ENCODE results near the gene GIPC2.
"Not testable (repeated sequence)": the region's sequence is repeated elsewhere in the genome, so short reads cannot be mapped to it uniquely, and the experiment has no call there.

The GIPC2 gene, protein sequence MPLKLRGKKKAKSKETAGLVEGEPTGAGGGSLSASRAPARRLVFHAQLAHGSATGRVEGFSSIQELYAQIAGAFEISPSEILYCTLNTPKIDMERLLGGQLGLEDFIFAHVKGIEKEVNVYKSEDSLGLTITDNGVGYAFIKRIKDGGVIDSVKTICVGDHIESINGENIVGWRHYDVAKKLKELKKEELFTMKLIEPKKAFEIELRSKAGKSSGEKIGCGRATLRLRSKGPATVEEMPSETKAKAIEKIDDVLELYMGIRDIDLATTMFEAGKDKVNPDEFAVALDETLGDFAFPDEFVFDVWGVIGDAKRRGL

DNA sequence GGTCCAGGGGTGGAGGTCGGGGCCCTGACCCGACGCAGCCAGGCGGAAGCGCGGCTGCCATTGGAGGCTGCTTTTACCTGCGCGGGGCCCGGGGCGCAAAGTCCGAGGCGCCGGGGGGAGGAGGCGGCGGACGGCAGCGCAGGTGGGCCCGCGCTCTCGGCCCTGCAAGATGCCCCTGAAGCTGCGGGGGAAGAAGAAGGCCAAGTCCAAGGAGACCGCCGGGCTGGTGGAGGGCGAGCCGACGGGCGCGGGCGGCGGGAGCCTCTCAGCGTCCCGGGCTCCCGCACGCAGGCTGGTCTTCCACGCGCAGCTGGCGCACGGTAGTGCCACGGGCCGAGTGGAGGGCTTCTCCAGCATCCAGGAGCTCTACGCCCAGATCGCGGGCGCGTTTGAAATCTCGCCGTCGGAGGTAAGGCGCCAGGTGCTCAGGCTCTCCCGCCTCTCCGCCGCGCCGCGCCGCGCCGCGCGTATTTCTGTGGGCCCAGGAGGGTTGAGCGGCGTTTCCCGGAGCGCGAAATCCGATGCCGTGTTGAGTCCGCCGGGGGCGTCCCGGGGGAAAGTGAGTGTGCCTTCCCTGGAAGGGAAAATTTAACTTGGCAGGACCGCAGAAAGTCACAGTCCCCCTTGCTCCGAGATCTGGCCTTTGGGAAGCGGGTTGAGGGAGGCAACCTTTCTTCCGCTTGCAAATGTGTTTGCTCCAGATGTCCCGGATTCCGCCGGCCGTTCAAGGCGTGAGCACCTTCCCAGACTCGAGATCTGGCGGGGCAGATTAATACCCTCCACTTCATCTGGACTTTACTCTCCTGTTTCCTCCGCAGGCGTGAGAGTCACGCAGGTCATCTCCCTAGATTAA lies at the start of gene GIPC2:
GIPC2 (plus strand) TSS at position 41 of the 853 bp plus-strand sequence; CDS start at position 170, 129 bp downstream.
- in situ Hi-C loops (cut with HindIII; ENCODE audit: low pct_ligation_motif_present, low pct_unique_long_range_greater_than_20kb, low sequenced_read_pairs) = no loop called here
- peak; percentile 33 for DNase-seq

DNA sequence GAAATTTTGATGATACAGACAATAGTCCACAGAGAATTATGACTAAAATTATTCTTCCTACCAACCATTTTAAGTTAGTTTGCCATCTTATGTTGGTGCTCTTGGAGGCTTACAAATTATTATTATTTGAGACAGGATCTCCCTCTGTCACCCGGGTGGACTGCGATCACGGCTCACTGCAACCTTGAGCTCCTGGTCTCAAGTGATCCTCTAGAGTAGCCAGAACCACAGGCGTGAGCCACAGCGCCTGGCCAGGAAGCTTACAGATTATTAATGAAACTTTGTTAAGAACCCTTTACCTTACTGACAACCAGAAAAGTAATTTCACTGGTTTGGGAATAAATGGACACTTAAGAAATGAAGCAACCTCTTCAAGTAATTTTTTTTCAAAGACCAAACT lies 49.0 kb upstream of the GIPC2 start:
- in situ Hi-C loops (cut with HindIII; ENCODE audit: low pct_ligation_motif_present, low pct_unique_long_range_greater_than_20kb, low sequenced_read_pairs) = no loop called here
- no peak for DNase-seq

DNA sequence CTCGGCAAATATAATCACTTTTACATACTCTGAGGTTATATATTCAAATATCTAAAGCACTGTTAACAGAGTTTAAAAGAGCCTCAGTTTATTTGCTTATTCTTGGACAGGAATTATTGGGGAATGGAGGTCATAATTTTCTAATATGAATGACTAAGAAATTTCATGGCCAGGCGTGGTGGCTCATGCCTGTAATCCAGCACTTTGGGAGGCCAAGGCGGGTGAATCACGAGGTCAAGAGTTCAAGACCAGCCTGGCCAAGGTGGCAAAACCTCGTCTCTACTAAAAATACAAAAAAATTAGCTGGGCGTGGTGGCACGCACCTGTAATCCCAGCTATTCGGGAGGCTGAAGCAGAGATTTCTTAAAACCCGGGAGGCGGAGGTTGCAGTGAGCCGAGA lies 45.2 kb upstream of the GIPC2 start:
- in situ Hi-C loops (cut with HindIII; ENCODE audit: low pct_ligation_motif_present, low pct_unique_long_range_greater_than_20kb, low sequenced_read_pairs); DNase-seq: not testable (repeated sequence)

DNA sequence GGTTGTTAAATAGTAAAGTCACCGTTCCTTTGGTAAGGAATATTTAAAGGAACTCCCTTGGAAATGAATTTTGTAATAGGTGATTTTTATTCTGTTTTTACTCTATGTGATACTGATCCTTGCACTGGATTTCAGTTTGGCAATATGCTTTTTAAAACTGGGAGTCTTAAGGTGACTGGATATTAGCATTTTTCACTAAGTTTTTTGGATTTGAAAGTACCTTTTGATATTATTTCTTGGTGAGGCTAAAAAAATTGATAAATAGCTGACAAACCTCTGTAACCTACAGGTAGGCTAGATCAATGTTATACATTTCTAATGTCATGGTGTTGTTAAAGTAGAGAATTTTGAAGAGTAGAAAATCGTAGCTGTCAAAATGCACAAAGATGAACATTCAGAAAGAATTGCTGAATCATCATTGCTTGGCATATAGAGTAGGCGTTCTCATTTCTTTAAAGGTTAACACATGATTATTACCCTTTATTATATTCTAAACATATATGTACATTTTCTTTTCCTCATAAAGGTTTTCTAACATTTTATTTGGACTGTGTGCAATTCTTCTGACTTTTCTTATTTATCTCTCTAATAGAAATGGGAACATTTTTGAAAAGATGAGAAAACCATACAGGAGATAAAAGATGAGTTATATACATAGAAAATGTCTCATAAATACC lies 42.6 kb upstream of the GIPC2 start:
- peak; percentile 15 for DNase-seq
- in situ Hi-C loops (cut with HindIII; ENCODE audit: low pct_ligation_motif_present, low pct_unique_long_range_greater_than_20kb, low sequenced_read_pairs) = no loop called here

DNA sequence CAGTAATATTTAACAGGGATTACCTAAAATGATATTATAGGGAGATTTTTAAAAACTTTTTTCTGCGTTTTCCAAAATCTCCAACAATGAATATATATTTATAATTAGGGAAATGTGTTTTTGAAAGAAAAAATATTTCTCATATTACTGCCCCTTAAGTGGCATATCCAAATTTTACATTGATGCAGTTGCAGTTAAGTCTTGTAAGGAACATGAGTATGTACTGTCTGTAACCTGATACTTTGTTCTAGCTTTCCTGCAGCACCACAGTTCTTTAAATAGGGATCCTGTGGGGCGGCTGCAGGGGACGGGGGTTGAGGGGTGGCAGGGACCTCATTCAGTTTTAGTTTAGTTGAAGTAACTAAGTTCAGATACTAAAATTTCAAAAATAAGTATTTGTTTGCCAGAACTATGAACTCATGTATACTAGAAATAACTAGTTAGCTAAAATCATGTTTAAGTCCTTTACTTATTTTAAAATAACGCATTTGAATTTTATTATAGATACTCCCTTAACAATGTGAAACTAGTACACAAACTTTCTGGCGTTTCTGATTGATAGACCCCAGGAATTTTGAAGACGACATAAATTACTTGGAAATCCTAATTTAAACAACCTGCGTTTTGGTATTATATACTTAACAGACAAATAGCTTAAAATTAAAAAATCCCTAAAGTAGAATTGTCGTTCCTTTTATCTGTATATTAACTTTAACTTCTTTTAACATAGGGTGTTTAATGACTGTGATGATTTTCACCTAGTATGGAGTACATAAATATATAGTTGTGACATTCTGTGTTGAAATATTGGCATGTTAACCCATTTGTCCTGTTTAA lies 41.7 kb upstream of the GIPC2 start:
- in situ Hi-C loops (cut with HindIII; ENCODE audit: low pct_ligation_motif_present, low pct_unique_long_range_greater_than_20kb, low sequenced_read_pairs) = no loop called here
- DNase-seq = peak; percentile 89

DNA sequence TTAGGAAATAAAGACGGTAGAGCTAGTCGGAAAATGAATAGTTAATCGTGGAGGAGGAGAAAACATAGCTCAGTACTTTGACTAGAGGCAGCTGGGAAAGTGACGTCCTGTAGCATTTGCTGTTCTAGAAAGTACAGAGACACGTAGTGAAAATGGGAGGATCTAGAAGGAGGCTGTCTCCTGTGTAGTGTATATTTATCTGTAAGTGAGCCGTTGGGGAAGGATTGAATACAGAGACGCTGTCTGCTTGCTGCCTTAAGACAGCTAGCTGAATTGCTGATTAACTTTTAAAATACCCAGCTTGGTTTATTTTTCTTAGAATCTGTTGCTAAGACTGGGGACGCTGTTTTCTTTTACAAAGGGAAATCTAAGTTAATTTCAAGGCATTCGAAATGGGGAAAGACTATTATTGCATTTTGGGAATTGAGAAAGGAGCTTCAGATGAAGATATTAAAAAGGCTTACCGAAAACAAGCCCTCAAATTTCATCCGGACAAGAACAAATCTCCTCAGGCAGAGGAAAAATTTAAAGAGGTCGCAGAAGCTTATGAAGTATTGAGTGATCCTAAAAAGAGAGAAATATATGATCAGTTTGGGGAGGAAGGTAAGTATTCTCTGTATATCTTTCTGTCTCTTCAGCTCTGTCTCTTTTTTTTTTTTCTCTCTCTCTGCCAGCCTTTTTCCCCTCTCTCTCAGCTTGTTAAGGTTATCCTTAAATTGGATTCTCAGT lies 40.9 kb upstream of the GIPC2 start, which contains the start of gene DNAJB4:
DNAJB4 (plus strand) TSS at position 221 of the 729 bp plus-strand sequence; CDS start at position 393, 172 bp downstream.
- DNase-seq = peak; percentile 96
- in situ Hi-C loops (cut with HindIII; ENCODE audit: low pct_ligation_motif_present, low pct_unique_long_range_greater_than_20kb, low sequenced_read_pairs) = no loop called here

DNA sequence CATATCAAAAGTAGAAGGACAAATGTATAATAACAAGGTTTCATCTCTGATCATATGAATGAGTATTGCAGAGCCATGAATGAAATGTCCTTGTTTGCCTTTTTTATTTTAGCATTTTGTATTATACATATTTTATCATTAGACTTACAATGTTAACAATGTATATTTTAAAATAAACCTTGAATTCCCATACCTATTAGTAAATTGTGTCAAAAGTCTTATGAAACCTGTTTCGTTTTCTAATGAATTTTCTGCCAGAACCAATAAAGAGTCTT lies 40.4 kb upstream of the GIPC2 start:
- in situ Hi-C loops (cut with HindIII; ENCODE audit: low pct_ligation_motif_present, low pct_unique_long_range_greater_than_20kb, low sequenced_read_pairs) = no loop called here

DNA sequence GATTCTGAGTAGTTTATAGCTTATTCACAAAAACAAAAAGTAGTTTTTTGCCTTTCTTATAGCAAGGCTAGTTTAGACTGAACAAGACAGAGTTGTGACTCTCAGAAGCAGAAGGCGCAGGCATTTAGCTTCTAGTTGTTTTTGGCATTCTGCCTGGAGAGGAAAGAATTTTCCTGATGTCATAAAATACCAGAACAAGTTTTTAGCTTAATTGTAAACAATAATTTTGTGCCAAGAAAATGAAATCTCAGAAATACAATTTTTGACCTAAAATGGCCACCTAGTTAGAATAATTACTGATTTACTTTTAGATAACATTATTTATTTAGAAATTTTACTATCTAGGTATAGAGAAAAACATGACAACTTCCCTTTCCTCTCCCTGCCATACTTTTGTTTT lies 40.0 kb upstream of the GIPC2 start:
- peak; percentile 80 for DNase-seq
- in situ Hi-C loops (cut with HindIII; ENCODE audit: low pct_ligation_motif_present, low pct_unique_long_range_greater_than_20kb, low sequenced_read_pairs) = no loop called here

More for the DNA sequence above, 40.4 kb upstream of the GIPC2 start:
- DNase-seq = no peak

DNA sequence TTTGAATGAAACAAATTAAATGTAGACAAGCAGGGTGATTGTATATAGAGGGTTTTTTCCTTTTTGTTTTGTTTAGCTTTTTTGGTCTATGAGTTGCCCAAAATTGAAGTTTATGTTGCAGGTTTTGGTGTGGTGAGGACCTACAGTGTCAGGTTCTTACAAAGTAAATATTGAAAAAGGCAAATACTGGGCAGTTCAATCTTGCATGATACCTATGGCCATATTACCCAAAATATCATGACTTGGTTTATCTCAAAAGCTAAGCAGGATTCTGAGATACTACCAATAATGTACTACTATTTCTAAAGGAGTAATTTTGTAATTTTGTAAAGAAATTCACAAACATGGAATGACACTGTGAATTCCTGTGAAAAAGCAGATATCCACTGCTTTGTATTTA lies 39.2 kb upstream of the GIPC2 start:
- in situ Hi-C loops (cut with HindIII; ENCODE audit: low pct_ligation_motif_present, low pct_unique_long_range_greater_than_20kb, low sequenced_read_pairs) = no loop called here
- no peak for DNase-seq

DNA sequence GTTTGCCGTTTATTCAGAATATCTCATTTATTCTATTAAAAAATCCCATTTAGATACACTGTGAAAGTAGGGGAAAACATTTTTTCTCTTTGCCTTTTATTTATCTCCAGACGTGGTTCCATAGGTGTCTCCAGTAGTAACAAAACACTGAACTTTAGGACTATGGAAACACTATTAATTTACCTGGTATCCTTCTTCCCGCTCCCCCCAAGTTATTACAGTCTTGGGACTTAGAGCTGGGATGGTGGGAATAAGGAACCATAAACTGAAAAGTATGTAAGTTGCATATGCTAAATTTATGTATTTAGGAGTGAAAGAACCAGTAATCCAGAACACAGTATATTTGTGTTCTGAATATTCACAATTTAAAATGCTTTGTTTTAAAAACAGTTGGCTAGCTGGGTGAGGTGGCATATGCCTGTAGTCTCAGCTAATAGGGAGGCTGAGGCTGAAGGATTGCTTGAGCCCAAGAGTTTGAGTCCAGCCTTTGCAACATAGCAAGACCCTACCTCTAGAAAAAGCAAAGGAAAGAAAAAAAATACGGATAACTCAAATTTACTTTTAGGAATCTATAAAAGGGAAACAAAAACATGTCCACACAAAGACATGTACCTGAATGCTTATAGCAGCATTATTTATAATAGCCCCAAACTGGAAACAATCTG lies 38.0 kb upstream of the GIPC2 start:
- DNase-seq = no peak
- in situ Hi-C loops (cut with HindIII; ENCODE audit: low pct_ligation_motif_present, low pct_unique_long_range_greater_than_20kb, low sequenced_read_pairs) = no loop called here

DNA sequence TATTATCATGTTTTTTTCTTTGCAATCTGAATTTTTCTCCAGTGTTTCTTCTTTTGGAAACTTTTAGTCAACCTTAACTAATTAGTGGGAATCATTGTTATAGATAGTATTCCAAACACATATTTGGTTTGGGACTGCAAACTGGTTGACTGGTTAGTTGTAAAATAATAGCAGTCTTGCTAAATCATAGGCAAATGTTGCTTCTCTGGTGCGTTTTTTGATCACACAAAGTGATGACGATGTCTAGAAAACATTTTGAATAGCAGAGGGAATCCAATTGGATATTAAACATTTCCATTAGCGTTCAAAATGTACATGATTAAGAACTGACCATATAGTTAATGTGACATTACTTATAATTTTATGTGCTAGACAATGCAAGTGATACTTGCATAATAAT lies 36.5 kb upstream of the GIPC2 start:
- DNase-seq = no peak
- in situ Hi-C loops (cut with HindIII; ENCODE audit: low pct_ligation_motif_present, low pct_unique_long_range_greater_than_20kb, low sequenced_read_pairs) = no loop called here

DNA sequence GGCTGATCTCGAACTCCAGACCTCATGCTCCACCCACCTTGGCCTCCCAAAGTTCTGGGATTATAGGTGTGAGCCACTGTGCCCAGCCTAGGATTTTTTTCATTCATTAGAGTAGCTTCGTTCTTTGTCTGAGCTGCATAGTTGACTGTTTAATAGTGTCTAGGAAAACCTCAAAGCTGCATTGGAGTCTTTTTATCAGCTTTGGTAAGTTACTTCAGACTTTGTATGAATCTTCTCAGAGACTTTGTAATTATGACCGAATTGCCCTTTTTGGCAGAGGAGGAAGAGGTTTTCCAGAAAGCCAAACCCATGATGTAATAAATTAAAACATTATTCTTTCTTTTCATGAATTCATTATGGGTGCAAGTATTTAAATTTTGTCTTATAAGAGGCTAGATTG lies 35.9 kb upstream of the GIPC2 start:
- in situ Hi-C loops (cut with HindIII; ENCODE audit: low pct_ligation_motif_present, low pct_unique_long_range_greater_than_20kb, low sequenced_read_pairs) = no loop called here

DNA sequence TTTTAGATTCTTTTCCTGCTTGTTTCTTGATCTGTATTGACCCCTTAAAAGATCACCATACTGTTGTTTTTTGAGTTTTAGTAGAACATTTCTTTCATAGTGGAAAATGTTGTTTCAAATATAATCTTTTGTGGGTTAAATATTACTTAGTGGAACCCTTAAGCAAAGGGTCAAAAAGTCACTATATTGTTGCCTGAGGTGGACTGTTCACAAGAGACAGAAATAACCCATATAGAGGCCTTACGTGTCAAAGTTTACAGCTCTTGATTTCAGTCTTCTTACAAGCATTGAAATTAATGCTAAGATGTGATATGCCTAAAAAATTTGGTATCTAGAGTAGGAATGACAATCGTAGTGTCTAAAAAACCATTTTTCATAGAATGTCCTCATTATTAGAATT lies 34.7 kb upstream of the GIPC2 start:
- no peak for DNase-seq
- in situ Hi-C loops (cut with HindIII; ENCODE audit: low pct_ligation_motif_present, low pct_unique_long_range_greater_than_20kb, low sequenced_read_pairs) = no loop called here

More for the DNA sequence above, 35.9 kb upstream of the GIPC2 start:
- DNase-seq = no peak

DNA sequence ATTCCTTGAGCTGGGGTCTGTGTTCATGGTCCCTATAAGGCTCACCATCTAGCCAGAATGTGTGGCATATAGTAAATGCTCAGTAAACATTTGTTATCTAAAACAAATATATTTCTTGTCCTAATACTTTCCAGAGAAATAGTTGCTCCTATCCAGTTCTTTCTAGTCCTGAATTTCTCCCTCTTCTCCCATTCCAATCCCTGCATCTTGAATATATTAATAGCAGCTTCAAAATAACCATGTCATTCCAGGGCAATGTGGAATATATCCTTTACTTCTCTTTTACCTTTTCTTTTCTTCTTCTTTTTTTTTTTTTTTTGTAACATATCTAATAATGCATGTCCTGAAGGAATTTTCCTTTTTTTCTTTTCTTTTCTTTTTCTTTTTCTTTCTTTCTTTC lies 30.6 kb upstream of the GIPC2 start:
- DNase-seq = no peak
- in situ Hi-C loops (cut with HindIII; ENCODE audit: low pct_ligation_motif_present, low pct_unique_long_range_greater_than_20kb, low sequenced_read_pairs) = no loop called here

DNA sequence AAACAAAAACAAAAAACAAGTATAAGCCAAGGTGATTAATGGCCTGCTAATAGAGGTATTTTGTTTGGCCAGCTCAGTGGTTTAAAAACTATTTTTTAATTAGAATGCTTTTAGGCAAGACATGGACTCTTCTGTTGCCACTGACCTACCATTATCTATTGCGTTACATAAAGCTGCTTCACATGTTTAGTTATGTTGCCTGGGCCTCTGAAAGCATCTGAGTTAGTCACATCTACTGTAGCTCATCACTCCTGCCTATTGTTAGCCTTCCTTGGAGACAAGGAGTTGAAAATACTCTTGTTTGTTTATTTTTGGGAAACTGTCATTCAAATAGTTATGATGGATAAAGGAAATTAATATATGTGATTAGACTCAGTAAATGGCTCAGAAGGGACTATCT lies 26.7 kb upstream of the GIPC2 start:
- in situ Hi-C loops (cut with HindIII; ENCODE audit: low pct_ligation_motif_present, low pct_unique_long_range_greater_than_20kb, low sequenced_read_pairs) = no loop called here
- no peak for DNase-seq

DNA sequence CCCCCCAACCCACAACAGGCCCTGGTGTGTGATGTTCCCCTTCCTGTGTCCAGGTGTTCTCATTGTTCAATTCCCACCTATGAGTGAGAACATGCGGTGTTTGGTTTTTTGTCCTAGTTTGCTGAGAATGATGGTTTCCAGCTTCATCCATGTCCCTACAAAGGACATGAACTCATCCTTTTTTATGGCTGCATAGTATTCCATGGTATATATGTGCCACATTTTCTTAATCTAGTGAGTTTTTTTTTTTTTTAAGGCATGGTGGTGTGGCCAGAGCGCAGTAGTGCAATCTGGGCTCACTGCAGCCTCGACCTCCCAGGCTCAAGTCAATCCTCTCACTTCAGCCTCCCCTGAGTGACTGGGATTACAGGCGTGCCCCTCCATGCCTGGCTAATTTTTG lies 24.6 kb upstream of the GIPC2 start:
- in situ Hi-C loops (cut with HindIII; ENCODE audit: low pct_ligation_motif_present, low pct_unique_long_range_greater_than_20kb, low sequenced_read_pairs); DNase-seq: not testable (repeated sequence)

DNA sequence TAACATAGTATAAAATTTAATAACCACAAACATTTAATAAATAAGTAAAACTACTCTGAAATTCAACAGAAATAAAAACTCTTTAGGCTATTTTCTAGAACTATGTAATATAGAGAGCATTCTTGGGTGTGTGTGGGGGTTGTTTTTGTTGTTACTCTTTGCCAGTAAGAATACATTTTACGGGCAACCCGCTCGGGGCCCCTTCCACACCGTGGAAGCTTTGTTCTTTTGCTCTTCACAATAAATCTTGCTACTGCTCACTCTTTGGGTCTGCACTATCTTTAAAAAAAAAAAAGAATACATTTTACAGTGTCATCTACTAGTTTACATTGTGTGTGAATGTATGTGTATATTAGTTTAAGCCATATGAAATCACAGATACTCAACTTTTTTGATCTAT lies 16.0 kb upstream of the GIPC2 start:
- no peak for DNase-seq
- in situ Hi-C loops (cut with HindIII; ENCODE audit: low pct_ligation_motif_present, low pct_unique_long_range_greater_than_20kb, low sequenced_read_pairs) = no loop called here
